Measurements from ENCODE around the gene KCTD15. TPM values are rescaled to one million over a fixed set of nuclear protein-coding genes. Genes with fewer than 3 reads are reported as not detected.

The KCTD15 gene
- total and polyA plus RNA-seq, 10 of the 15 experiments (the other 5 are each of a cell fraction or from before 2014, with no cell fraction given): not detected

DNA sequence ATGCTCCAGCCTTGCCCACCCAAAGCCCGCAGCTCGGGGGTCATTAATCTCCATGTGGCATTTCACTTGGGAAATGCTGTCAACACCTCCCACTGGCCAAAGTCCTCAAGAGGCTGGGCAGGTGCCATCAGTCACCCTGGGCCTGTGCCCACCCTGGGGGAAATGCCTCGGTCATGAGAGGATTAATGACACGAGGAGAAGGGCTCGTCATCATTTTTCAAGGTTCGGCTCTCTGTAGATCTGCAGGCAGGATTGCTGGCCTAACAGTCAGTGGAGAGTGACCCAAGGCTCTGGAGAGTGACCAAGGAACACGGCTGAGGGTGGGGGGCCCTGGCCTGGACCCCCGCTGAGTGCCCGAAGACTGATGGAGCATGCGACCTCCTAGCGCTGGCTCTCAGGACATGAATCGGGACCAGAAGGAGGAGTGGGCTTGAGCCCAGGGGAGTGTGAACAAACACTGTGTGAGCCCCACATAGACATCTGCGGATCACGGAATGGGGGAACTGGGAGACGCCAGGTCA, 15.2 kb upstream of the KCTD15 start (continued):
- TF ChIP-seq, protein P1, sequence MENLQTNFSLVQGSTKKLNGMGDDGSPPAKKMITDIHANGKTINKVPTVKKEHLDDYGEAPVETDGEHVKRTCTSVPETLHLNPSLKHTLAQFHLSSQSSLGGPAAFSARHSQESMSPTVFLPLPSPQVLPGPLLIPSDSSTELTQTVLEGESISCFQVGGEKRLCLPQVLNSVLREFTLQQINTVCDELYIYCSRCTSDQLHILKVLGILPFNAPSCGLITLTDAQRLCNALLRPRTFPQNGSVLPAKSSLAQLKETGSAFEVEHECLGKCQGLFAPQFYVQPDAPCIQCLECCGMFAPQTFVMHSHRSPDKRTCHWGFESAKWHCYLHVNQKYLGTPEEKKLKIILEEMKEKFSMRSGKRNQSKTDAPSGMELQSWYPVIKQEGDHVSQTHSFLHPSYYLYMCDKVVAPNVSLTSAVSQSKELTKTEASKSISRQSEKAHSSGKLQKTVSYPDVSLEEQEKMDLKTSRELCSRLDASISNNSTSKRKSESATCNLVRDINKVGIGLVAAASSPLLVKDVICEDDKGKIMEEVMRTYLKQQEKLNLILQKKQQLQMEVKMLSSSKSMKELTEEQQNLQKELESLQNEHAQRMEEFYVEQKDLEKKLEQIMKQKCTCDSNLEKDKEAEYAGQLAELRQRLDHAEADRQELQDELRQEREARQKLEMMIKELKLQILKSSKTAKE (IDR thresholded peaks at IDR 0.05; ENCODE audit: low read depth, poor library complexity, severe bottlenecking): no peak
- TF ChIP-seq BMI1 (IDR thresholded peaks at IDR 0.05; ENCODE audit: borderline replicate concordance): no peak

DNA sequence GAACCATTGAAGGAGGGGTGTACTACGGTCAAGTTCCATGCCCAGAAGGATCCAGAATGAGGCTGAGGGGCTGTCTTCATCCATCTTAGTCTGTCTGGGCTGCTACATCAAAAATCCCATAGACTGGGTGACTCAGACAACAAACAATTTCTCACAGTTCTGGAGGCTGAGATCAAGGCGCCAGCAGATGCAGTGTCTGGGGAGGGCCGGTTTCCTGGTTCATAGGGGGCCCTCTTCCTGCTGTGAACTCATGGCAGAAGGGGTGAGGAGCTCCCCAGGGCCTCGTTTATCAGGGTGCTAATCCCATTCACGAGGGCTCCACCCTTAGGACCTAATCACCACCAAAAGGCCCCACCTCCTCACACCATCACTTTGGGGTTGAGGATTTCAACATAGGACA, 14.7 kb upstream of the KCTD15 start:
- DNase-seq (ENCODE audit: low read depth, low spot score) (no peak), ATAC-seq (no peak), FAIRE-seq (no peak)
- ChIA-PET POLR2A (no interaction called here), CTCF (no interaction called here), RAD21 (ENCODE audit: unreplicated experiment) (no interaction called here), SMC1A (ENCODE audit: uncharacterized antibody, unreplicated experiment) (no interaction called here)
- H4K20me1 ChIP-seq (ENCODE audit: control insufficient read depth, insufficient read depth): no peaks in the 10 kb centered on the region
- intact Hi-C loops (cut with micrococcal nuclease; ENCODE audit: unreplicated experiment) (loop anchor here (10.0 kb wide), 1 partner anchor 933 kb away; no protein-coding TSS in a partner anchor), in situ Hi-C loops (cut with MboI) (loop anchor here (5.0 to 25.0 kb wide), 3 partner anchors 310 to 930 kb away; no protein-coding TSS in a partner anchor)
- H3K9ac ChIP-seq (ENCODE audit: control insufficient read depth, insufficient read depth, low read length): no peak overlapping the region
- no peaks in the 10 kb centered on the region for H3K4me1 ChIP-seq (ENCODE audit: control insufficient read depth, insufficient read depth, low read length)
- no peaks in the 10 kb centered on the region for H3K9me3 ChIP-seq (replicated peaks; ENCODE audit: control insufficient read depth, insufficient read depth, low read length)
- no peak overlapping the region for H3K4me3 ChIP-seq
- peaks cover 0 to 3% of the 10 kb centered on the region in 2 experiments; a peak in 2 of 4 replicates for H3K27me3 ChIP-seq (replicated peaks in 1 of 2; ENCODE audit: control insufficient read depth in 2 of 2, insufficient read depth in 2 of 2, low read length in 1 of 2)
- 4% methylated on average over 5 of the region's 5 CpGs for WGBS (ENCODE audit: insufficient coverage, insufficient replicate concordance, low lambda C conversion rate, missing lambda C conversion rate)
- no peaks in the 10 kb centered on the region for H3K79me2 ChIP-seq (ENCODE audit: control insufficient read depth, insufficient read depth, low read length)
- H2AFZ ChIP-seq (ENCODE audit: control insufficient read depth, low read depth, low read length): no peak overlapping the region
- H3K27ac ChIP-seq (ENCODE audit: control insufficient read depth, insufficient read depth): no peak overlapping the region
- H3K36me3 ChIP-seq (ENCODE audit: control insufficient read depth in 2 of 2, insufficient read depth in 2 of 2, low read length in 1 of 2): no peaks in the 10 kb centered on the region
- H3K4me2 ChIP-seq (ENCODE audit: control insufficient read depth, insufficient read depth): no peak overlapping the region
- no peak for TF ChIP-seq IRF4 (IDR thresholded peaks at IDR 0.05; ENCODE audit: low read depth, low read length)
- TF ChIP-seq, protein P1 (IDR thresholded peaks at IDR 0.05; ENCODE audit: low read depth, poor library complexity, severe bottlenecking): no peak
- TF ChIP-seq BCL11A (IDR thresholded peaks at IDR 0.05; ENCODE audit: low read depth, low read length): no peak
- BruUV-seq (replicated peaks): no TSS peak

Data from GM12878 (cell line).